ENCODE measurements around the gene RTN3. TPM values are rescaled to one million over a fixed set of nuclear protein-coding genes. Genes with fewer than 3 reads are reported as not detected.
"Not testable (repeated sequence)": the region's sequence is repeated elsewhere in the genome, so short reads cannot be mapped to it uniquely, and the experiment has no call there.

The RTN3 gene
- total RNA-seq, 1 donor from 2014 or later = 159 TPM

DNA sequence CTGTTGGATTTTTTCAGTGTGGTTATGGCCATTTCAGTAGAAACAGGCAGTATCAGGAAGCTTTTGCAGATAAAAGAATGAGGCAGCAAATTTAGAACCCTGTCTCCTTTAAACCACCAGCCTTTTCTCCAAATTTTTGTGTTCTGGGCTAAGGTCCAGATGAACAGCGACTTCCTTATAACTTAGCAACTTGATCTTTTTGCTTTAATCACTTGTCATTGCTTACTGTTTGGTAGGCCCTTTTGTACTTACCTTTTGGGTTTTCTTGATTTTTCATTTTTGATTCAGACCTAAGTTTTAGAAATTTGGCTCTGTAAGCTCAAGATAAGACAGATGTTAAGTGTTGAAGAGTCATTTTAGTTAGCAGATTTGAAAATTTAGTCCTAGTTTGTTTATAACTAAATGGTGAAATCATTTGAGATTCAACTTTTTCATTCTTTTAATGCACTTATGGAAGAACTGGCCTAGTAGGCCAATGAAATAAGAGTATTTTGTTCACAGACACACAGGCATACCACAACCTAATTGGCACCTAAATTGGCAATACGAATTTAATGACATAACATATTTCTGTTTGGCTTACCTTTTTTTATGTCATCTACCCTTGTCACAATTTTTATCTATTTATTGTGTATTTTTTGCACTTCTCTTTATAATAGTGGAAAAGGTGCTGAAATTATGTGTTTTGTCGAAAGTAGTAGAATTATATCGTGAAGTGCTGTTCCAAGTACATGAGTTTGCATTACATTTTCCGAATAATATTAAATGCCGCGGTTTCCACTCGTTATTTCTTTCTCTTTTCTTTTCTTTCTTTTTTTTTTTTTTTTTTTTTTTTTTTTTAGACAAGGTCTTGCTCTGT, 2.1 kb downstream of the RTN3 start:
- DNase-seq (ENCODE audit: low spot score, unreplicated experiment) = no peak
- H3K36me3 Mint-ChIP-seq (ENCODE audit: insufficient read depth) = no peaks in the 10 kb centered on the region
- no peaks in the 10 kb centered on the region for H3K27me3 Mint-ChIP-seq
- no peak for TF ChIP-seq CTCF (IDR thresholded peaks at IDR 0.05; ENCODE audit: unreplicated experiment)
- peak overlapping the region; percentile 90 for H3K27ac Mint-ChIP-seq
- no peaks in the 10 kb centered on the region for H3K9me3 Mint-ChIP-seq (ENCODE audit: low read depth)
- peaks cover 19% of the 10 kb centered on the region for H3K4me1 Mint-ChIP-seq (ENCODE audit: low read depth)
- peak overlapping the region; percentile 91 for H3K4me3 Mint-ChIP-seq (ENCODE audit: low read depth)

DNA sequence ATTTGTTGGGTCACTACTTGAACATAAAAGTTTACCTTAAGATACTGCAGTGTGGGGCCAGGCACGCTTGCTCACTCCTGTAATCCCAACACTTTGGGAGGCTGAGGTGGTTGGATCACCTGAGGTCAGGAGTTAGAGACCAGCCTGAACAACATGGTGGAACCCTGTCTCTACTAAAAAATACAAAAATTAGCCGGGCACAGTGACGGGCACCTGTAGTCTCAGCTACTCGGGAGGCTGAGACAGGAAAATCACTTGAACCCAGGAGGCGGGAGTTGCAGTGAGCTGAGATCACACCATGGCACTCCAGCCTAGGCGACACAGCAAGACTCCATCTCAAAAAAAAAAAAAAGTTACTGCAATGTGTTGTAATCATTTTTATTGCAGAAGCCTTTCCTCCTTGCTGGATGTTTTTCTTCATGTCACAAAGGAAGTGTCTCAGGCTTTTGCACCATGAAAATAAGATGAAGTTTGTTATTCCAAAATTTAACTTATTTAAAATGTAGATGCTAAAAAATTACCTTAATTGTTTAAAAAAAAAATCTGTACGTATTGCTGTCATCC, 3.9 kb downstream of the RTN3 start:
- not testable (repeated sequence) for DNase-seq (ENCODE audit: low spot score, unreplicated experiment); H3K4me3 Mint-ChIP-seq (ENCODE audit: low read depth); H3K27ac Mint-ChIP-seq; H3K36me3 Mint-ChIP-seq (ENCODE audit: insufficient read depth); H3K27me3 Mint-ChIP-seq; H3K9me3 Mint-ChIP-seq (ENCODE audit: low read depth)
- peaks cover 27% of the 10 kb centered on the region for H3K4me1 Mint-ChIP-seq (ENCODE audit: low read depth)

- Mint-ChIP-seq H3K4me1 (ENCODE audit: low read depth) (peaks cover 24% of the 10 kb centered on the region), H3K4me3 (ENCODE audit: low read depth) (no peak overlapping the region), H3K36me3 (ENCODE audit: insufficient read depth) (no peaks in the 10 kb centered on the region), H3K27me3 (no peaks in the 10 kb centered on the region), H3K9me3 (ENCODE audit: low read depth) (no peaks in the 10 kb centered on the region), H3K27ac (no peak overlapping the region)
- no peak for DNase-seq (ENCODE audit: low spot score, unreplicated experiment)
- TF ChIP-seq CTCF (IDR thresholded peaks at IDR 0.05; ENCODE audit: unreplicated experiment) = no peak
These were observed 5.6 kb downstream of the RTN3 start for GRCh38 chr11:63686926-63687325.

- no peak for DNase-seq (ENCODE audit: low spot score, unreplicated experiment)
- no peak overlapping the region for H3K4me3 Mint-ChIP-seq (ENCODE audit: low read depth)
- peak overlapping the region; percentile 48 for H3K27ac Mint-ChIP-seq
- no peak for TF ChIP-seq CTCF (IDR thresholded peaks at IDR 0.05; ENCODE audit: unreplicated experiment)
- peaks cover 17% of the 10 kb centered on the region for H3K4me1 Mint-ChIP-seq (ENCODE audit: low read depth)
- H3K9me3 Mint-ChIP-seq (ENCODE audit: low read depth) = no peaks in the 10 kb centered on the region
- no peaks in the 10 kb centered on the region for H3K27me3 Mint-ChIP-seq
- no peaks in the 10 kb centered on the region for H3K36me3 Mint-ChIP-seq (ENCODE audit: insufficient read depth)
These were observed 6.5 kb downstream of the RTN3 start for GRCh38 chr11:63687845-63688244.

- TF ChIP-seq CTCF (IDR thresholded peaks at IDR 0.05; ENCODE audit: unreplicated experiment) = no peak
- H3K4me3 Mint-ChIP-seq (ENCODE audit: low read depth) = no peak overlapping the region
- H3K27ac Mint-ChIP-seq = peak overlapping the region; percentile 16
- peaks cover 11% of the 10 kb centered on the region for H3K4me1 Mint-ChIP-seq (ENCODE audit: low read depth)
- peaks cover 5% of the 10 kb centered on the region for H3K36me3 Mint-ChIP-seq (ENCODE audit: insufficient read depth)
- no peaks in the 10 kb centered on the region for H3K9me3 Mint-ChIP-seq (ENCODE audit: low read depth)
- no peak for DNase-seq (ENCODE audit: low spot score, unreplicated experiment)
- no peaks in the 10 kb centered on the region for H3K27me3 Mint-ChIP-seq
These were observed 13.3 kb downstream of the RTN3 start for GRCh38 chr11:63694596-63694995.

Data from progenitor cell of endocrine pancreas (in vitro differentiated cells).